Endothelial cell of umbilical vein (primary cell): Measurements from ENCODE around the gene ATP8A2.

Experiments used
- CTCF ChIP-seq, 2 donors: IDR thresholded peaks; 1 replicate in 1 of 2; 2 replicates in 1 of 2; pipeline ENCODE4 v1.5.1; 2011; ENCODE audit warnings: low read length in 2 of 2, mild to moderate bottlenecking in 2 of 2, moderate library complexity in 2 of 2, control low read depth in 1 of 2, inconsistent platforms in 1 of 2, low read depth in 1 of 2; ENCODE audit not compliant: insufficient read depth in 1 of 2; ENCODE audit errors: extremely low read depth in 1 of 2
- MYC ChIP-seq: IDR thresholded peaks from one replicate; pipeline ENCODE4 v1.6.1; 2011; ENCODE audit warnings: mild to moderate bottlenecking, low read depth, low read length
- POLR2A ChIP-seq: IDR thresholded peaks from 2 replicates; pipeline ENCODE4 v1.6.1; 2012; ENCODE audit warnings: low read depth, mild to moderate bottlenecking, control low read depth, low read length
- POLR2AphosphoS5 ChIP-seq: IDR thresholded peaks from 2 replicates; pipeline ENCODE4 v1.6.1; 2012; ENCODE audit warnings: low read depth, mild to moderate bottlenecking, control low read depth, low read length, moderate library complexity; ENCODE audit not compliant: insufficient read depth

GRCh38 chr13:25391932-25392331 lies 20.2 kb downstream of the ATP8A2 start:
- TF ChIP-seq MYC (no peak), POLR2AphosphoS5 (no peak), POLR2A (no peak), CTCF (IDR thresholded peaks at IDR 0.05; ENCODE audit: extremely low read depth in 1 of 2, insufficient read depth in 1 of 2, low read depth in 1 of 2, low read length in 2 of 2) (no peak)
